Stomach (tissue), 9 donors: ENCODE measurements around the gene BIN1. TPM values are rescaled to one million over a fixed set of nuclear protein-coding genes. Genes with fewer than 3 reads are reported as not detected.

Experiments
- DNase-seq, 2 donors: peaks; one replicate each; pipeline versions ENCODE4 v3.0.0 to v3.0.0-alpha.2; 2013 to 2019
- H3K27ac ChIP-seq, 5 donors: fragments of 200-600 bp in 4 of 5; sonication (generic) in 4 of 5; one replicate each; pipeline ENCODE4 v1.5.1; 2013 to 2019; ENCODE audit warnings: mild to moderate bottlenecking in 1 of 5, moderate library complexity in 1 of 5
- H3K27me3 ChIP-seq, 3 donors: fragments of 200-600 bp; sonication (generic); one replicate each; pipeline ENCODE4 v1.5.1; 2017 to 2019; ENCODE audit warnings: mixed run types in 1 of 3
- H3K36me3 ChIP-seq, 4 donors: fragments of 200-600 bp; sonication (generic); 1 replicate in 3 of 4; 2 replicates in 1 of 4; pipeline ENCODE4 v1.5.1; 2016 to 2019
- H3K4me1 ChIP-seq, 4 donors: fragments of 200-600 bp; sonication (generic); one replicate each; pipeline ENCODE4 v1.5.1; 2016 to 2019
- H3K4me3 ChIP-seq, 4 donors: fragments of 200-600 bp; sonication (generic) in 3 of 4; one replicate each; pipeline ENCODE4 v1.5.1; 2016 to 2019; ENCODE audit warnings: mild to moderate bottlenecking in 1 of 4
- H3K9me3 ChIP-seq, 4 donors: fragments of 200-600 bp; sonication (generic); one replicate each; pipeline ENCODE4 v1.5.1; 2016 to 2019
- EP300 ChIP-seq: sonication (generic); formaldehyde crosslinking; IDR thresholded peaks from one replicate; pipeline ENCODE4 v1.6.1; 2017; ENCODE audit warnings: antibody characterized with exemption
- POLR2A ChIP-seq, 4 donors: fragments of 450-650 bp; IDR thresholded peaks; one replicate each; pipeline ENCODE4 v1.6.1; 2016; ENCODE audit warnings: antibody characterized with exemption in 4 of 4, control low read depth in 2 of 4, mild to moderate bottlenecking in 1 of 4, moderate library complexity in 1 of 4
- POLR2AphosphoS5 ChIP-seq, 3 donors: sonication (generic); formaldehyde crosslinking; IDR thresholded peaks; one replicate each; pipeline ENCODE4 v1.6.1; 2016; ENCODE audit warnings: antibody characterized with exemption in 3 of 3
- WGBS, 5 donors: extraction: QIAGEN DNeasy Blood & Tissue Kit in 3 of 5; methylation state at CpG; one replicate each; pipeline versions ENCODE4 v1.1.5 to v1.1.7; 2013 to 2018; 5-methylcytosine and 5-hydroxymethylcytosine counted together
- intact Hi-C: fragments of 100-400 bp; cut with DNase I; formaldehyde crosslinking; loops from one replicate; pipeline ENCODE4 v1.15.1; 2023; ENCODE audit warnings: low total_unique reads
- polyA plus RNA-seq, 3 donors: library from polyadenylated mRNA; stranded (reverse); fragments of 200-250 nt; gene quantifications; one replicate each; pipeline ENCODE4 v1.2.3, GENCODE V29; 2013
- total RNA-seq, 5 donors: library from RNA; depleted of rRNA; stranded (reverse); fragments of >200 nt; gene quantifications; one replicate each; pipeline versions ENCODE4 v1.1.0 to v1.2.3, GENCODE V29; 2014 to 2016
- TF ChIP-seq, protein P1 (sequence below), 7 experiments: fragments of 450-650 bp in 4 of 7; fragments of 200-600 bp in 3 of 7; sonication (generic) in 3 of 7; IDR thresholded peaks; one replicate each; pipeline ENCODE4 v1.5.1; 2016 to 2019; ENCODE audit warnings: antibody characterized with exemption in 7 of 7, control low read depth in 2 of 7, mild to moderate bottlenecking in 1 of 7
- donor health status: healthy with polysubstance abuse.
- donor health status: Bipolar disorder and iron deficiency.
- donor health status: healthy.

The BIN1 gene
- total and polyA plus RNA-seq, 8 donors: 39.1 to 175 (median 47.8) TPM

DNA sequence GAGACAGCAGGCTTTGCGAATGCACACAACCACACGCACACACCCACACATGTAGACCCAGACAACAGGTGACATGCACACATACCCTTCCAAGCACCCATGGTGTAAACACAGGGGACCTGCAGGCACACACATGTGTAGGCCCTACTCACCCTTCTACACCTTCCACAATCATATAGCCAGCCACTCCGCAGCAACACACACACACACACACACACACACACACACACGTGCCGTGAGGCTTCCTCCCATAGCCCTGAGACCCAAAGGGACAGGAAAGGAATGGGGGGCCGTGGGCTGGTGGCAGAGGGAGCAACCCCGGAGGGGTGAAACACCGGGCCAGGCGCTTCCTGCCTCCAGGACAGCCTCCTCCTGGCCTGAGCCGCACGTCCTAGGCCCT, 37.4 kb downstream of the BIN1 start:
- DNase-seq: no peak
- Histone ChIP-seq H3K36me3 (peaks cover 12 to 51% (median 42%) of the 10 kb centered on the region in 4 donors), H3K4me3 (no peak overlapping the region), H3K27ac (no peak overlapping the region), H3K9me3 (no peaks in the 10 kb centered on the region), H3K4me1 (peaks cover 18 to 64% (median 42%) of the 10 kb centered on the region in 4 donors), H3K27me3 (no peaks in the 10 kb centered on the region)
- intact Hi-C loops: no loop called here
- 71 to 80% (median 76%) methylated on average over 7 to 11 of the region's 11 CpGs for WGBS, 5 donors
- TF ChIP-seq POLR2A (IDR thresholded peaks at IDR 0.05) (no peak), EP300 (no peak), POLR2AphosphoS5 (IDR thresholded peaks at IDR 0.05) (no peak)
- TF ChIP-seq, protein P1, sequence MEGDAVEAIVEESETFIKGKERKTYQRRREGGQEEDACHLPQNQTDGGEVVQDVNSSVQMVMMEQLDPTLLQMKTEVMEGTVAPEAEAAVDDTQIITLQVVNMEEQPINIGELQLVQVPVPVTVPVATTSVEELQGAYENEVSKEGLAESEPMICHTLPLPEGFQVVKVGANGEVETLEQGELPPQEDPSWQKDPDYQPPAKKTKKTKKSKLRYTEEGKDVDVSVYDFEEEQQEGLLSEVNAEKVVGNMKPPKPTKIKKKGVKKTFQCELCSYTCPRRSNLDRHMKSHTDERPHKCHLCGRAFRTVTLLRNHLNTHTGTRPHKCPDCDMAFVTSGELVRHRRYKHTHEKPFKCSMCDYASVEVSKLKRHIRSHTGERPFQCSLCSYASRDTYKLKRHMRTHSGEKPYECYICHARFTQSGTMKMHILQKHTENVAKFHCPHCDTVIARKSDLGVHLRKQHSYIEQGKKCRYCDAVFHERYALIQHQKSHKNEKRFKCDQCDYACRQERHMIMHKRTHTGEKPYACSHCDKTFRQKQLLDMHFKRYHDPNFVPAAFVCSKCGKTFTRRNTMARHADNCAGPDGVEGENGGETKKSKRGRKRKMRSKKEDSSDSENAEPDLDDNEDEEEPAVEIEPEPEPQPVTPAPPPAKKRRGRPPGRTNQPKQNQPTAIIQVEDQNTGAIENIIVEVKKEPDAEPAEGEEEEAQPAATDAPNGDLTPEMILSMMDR (IDR thresholded peaks at IDR 0.05): no peak

DNA sequence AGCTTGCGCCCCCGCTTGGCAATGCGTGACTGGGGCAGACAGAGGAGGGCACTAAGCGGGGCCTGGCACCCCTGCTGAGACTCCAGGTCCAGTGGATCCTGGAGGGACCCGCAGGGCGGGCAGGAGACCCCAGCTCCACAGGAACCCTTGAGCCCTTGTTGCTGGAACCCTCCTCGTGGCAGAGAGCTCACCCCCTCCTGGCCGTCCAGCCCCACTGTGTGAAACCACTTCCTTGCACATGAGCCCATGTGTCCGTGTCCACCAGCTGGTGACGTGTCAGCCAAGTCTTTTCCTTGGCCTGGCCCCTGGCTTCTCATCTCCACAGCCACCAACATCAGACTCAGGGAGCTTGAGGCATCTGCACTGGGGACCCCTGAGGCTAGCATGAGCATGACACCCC, 38.0 kb downstream of the BIN1 start:
- H3K9me3 ChIP-seq: no peaks in the 10 kb centered on the region

DNA sequence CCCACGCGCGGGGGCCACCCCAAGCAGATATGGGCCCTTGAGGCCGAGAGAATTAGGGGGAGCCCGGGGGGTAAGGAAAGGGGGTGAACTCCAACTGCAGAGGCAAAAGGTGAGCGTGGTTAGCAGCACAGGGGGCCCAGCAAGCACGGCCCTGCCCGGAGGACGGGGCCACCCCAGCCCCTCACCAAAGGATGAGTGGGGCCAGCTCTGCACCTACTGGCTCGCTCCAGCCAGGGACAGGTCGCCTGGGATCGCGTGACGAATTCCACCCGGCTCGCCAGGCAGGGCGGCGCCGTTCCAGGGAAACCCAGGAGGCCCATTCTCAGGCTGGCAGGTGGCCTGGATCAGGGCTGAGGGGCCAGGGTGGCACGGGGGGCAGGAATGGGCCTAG, 38.6 kb downstream of the BIN1 start:
- peaks cover 25 to 58% (median 44%) of the 10 kb centered on the region in 4 donors for H3K4me1 ChIP-seq
- no peak for TF ChIP-seq POLR2AphosphoS5 (IDR thresholded peaks at IDR 0.05)
- TF ChIP-seq, protein P1 (IDR thresholded peaks at IDR 0.05): peak in 1 of 7 experiments; percentile 6
- H3K9me3 ChIP-seq: no peaks in the 10 kb centered on the region
- no peaks in the 10 kb centered on the region for H3K27me3 ChIP-seq
- 85 to 88% (median 88%) methylated on average over 11 to 20 of the region's 20 CpGs for WGBS, 5 donors
- no peak for DNase-seq
- H3K4me3 ChIP-seq: no peak overlapping the region
- H3K27ac ChIP-seq: peak overlapping the region in 3 of 5 donors; percentile 70 to 78 (median 75)
- H3K36me3 ChIP-seq: peaks cover 16 to 57% (median 44%) of the 10 kb centered on the region in 4 donors
- intact Hi-C loops: no loop called here

More for the DNA sequence above, 38.0 kb downstream of the BIN1 start:
- H3K36me3 ChIP-seq: peaks cover 12 to 51% (median 42%) of the 10 kb centered on the region in 4 donors
- no peak for DNase-seq
- H3K4me1 ChIP-seq: peaks cover 24 to 64% (median 45%) of the 10 kb centered on the region in 4 donors
- intact Hi-C loops: no loop called here
- H3K27ac ChIP-seq: peak overlapping the region in 3 of 5 donors; percentile 70 to 78 (median 75)
- 77 to 88% (median 82%) methylated on average over 5 to 10 of the region's 10 CpGs for WGBS, 5 donors
- no peaks in the 10 kb centered on the region for H3K27me3 ChIP-seq
- no peak overlapping the region for H3K4me3 ChIP-seq
- TF ChIP-seq POLR2AphosphoS5 (IDR thresholded peaks at IDR 0.05): no peak
- TF ChIP-seq POLR2A (IDR thresholded peaks at IDR 0.05): no peak
- TF ChIP-seq EP300: no peak
- TF ChIP-seq, protein P1 (IDR thresholded peaks at IDR 0.05): no peak

DNA sequence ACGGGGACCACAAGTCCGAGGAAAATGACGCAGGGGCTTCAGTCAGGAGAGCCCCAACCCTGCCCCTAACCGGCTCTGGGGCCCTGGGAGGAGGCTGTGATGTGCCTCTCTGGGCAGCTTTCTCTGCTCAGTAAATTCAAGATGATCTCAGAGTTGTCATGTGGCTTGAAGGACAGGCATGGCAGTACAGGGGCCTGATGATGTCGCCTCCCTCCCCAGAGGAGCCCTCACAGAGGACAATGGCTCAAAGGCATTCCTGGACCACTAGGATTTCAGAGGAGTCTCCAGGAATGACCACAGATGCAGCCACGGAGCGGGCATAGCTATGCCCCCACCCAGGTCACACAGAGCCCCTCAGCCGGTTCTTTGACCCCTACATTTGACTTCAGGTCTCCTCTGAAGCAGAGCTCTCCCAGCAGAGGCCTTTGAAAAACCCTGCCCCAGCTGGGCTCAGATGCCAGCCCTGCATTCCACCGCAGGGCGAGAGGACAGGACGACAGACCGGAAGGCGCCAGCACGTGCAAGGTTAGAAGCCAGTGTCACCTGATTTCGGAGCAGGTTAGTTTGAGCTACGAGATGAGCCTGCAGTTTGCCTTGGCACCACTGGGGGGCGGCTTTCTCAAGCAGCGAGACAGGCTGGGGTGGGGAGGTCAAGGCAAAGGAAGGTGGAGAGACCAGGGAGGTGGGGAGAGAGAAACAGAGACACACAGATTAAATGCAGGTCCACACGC, 39.2 kb downstream of the BIN1 start:
- Histone ChIP-seq H3K4me1 (peaks cover 25 to 53% (median 42%) of the 10 kb centered on the region in 4 donors), H3K27ac (peak overlapping the region; percentile 17 to 78 (median 70)), H3K4me3 (no peak overlapping the region), H3K36me3 (peaks cover 22 to 59% (median 47%) of the 10 kb centered on the region in 4 donors), H3K9me3 (no peaks in the 10 kb centered on the region), H3K27me3 (no peaks in the 10 kb centered on the region)
- intact Hi-C loops: no loop called here
- peak; percentile 88 to 90 for DNase-seq
- WGBS, 5 donors: 42 to 47% (median 44%) methylated on average over 17 to 19 of the region's 19 CpGs
- TF ChIP-seq POLR2AphosphoS5 (IDR thresholded peaks at IDR 0.05) (peak; percentile 43 to 88 (median 49)), EP300 (no peak)
- TF ChIP-seq, protein P1 (IDR thresholded peaks at IDR 0.05): peak in 6 of 7 experiments; percentile 74 to 98 (median 90)
